Measurements from ENCODE around the gene MED8.
"Not testable (repeated sequence)": the region's sequence is repeated elsewhere in the genome, so short reads cannot be mapped to it uniquely, and the experiment has no call there.

The MED8 gene

DNA sequence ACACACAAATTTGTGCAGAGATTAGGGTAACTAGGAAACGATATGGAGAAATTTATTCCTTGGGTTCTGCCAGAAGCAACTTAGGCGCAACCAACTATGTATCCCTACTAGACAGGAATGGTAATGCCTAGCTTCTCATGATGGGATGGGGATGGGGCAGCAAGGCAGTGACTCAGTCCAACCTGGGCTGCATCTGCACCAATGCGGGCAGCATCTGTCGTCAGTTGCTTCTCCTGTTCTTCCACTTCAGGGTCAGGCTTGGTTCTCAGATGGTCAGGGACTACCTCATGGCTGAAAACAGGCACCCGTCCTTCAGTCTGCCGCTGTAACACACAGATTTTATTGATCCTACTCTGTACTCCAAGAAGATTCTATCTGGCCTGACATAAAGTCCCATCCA is 2.9 kb downstream of the MED8 start:
- in situ Hi-C loops (cut with MboI; ENCODE audit: low sequenced_read_pairs): no loop called here

GRCh38 chr1:43383449-43383848 is 6.2 kb downstream of the MED8 start:
- in situ Hi-C loops (cut with MboI; ENCODE audit: low sequenced_read_pairs): no loop called here

GRCh38 chr1:43382027-43382779 is 7.4 kb downstream of the MED8 start:
- in situ Hi-C loops (cut with MboI; ENCODE audit: low sequenced_read_pairs): no loop called here

GRCh38 chr1:43381612-43382011 is 8.0 kb downstream of the MED8 start:
- in situ Hi-C loops (cut with MboI; ENCODE audit: low sequenced_read_pairs): no loop called here

- in situ Hi-C loops (cut with MboI; ENCODE audit: low sequenced_read_pairs): no loop called here
Observed at GRCh38 chr1:43379476-43379875, 10.1 kb downstream of the MED8 start.

DNA sequence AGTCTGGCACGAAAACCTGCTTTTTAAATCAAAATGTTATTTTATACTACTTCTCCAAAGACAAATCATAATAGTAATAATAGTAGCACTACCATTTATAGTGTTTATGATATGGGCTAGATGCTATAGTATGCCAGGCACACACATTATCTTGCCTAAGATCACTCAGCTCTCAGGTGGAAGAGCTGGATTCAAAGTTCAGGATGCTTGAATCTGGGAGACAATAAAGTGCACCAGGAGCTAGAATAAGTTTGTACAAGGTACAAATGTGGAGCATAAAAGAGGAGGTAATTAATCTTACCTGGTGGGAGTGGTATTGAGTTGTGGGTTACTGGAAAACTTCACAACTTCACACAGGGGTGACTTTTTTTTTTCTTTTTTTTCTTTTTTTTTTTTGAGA is 11.8 kb downstream of the MED8 start:
- in situ Hi-C loops (cut with MboI; ENCODE audit: low sequenced_read_pairs): no loop called here

GRCh38 chr1:43376723-43377235 is 12.8 kb downstream of the MED8 start:
- in situ Hi-C loops (cut with MboI; ENCODE audit: low sequenced_read_pairs): no loop called here

- in situ Hi-C loops (cut with MboI; ENCODE audit: low sequenced_read_pairs): no loop called here
Observed at GRCh38 chr1:43373066-43373940, 16.3 kb downstream of the MED8 start.

DNA sequence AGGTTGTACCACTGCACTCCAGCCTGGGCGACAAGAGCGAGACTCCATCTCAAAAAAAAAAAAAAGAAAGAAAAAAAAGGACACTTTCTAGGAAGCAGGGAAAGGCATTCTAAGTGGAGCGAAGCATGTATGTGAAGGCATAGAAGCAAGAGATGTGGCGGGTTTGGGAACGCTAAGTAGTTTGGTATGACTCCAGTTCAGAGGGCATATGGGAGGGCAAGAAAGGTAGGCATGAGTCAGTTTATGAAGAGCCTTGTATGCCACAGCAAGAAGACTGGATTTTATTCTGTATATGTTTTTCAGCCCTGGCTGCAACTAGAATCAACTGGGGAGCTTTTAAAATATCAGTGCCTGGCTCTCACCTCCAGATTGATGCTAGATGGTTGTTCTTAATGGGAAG is 17.4 kb downstream of the MED8 start:
- in situ Hi-C loops (cut with MboI; ENCODE audit: low sequenced_read_pairs): no loop called here

DNA sequence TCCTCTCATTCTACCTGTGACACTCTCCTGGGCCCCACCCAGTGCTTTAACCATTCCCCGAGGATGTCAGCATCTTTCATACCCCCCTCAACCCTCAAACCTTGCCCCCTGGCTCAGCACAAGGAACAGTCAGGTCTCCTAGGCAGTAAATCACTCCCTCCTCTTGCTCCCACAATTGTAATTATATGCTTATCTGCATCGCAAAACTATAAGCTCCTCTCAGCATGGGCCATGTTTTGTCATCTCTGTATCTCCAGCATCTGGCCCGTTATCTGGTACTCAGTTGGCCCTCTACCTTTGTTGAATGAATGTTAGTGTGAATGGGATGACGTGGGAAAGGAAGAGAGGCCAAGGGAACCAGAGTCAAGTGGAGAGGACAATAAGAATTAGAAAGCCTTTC is 19.0 kb downstream of the MED8 start:
- in situ Hi-C loops (cut with MboI; ENCODE audit: low sequenced_read_pairs): no loop called here

- in situ Hi-C loops (cut with MboI; ENCODE audit: low sequenced_read_pairs): not testable (repeated sequence)
Observed at GRCh38 chr1:43369779-43370178, 19.8 kb downstream of the MED8 start.

- in situ Hi-C loops (cut with MboI; ENCODE audit: low sequenced_read_pairs): no loop called here
Observed at GRCh38 chr1:43368646-43369020, 21.0 kb downstream of the MED8 start.

DNA sequence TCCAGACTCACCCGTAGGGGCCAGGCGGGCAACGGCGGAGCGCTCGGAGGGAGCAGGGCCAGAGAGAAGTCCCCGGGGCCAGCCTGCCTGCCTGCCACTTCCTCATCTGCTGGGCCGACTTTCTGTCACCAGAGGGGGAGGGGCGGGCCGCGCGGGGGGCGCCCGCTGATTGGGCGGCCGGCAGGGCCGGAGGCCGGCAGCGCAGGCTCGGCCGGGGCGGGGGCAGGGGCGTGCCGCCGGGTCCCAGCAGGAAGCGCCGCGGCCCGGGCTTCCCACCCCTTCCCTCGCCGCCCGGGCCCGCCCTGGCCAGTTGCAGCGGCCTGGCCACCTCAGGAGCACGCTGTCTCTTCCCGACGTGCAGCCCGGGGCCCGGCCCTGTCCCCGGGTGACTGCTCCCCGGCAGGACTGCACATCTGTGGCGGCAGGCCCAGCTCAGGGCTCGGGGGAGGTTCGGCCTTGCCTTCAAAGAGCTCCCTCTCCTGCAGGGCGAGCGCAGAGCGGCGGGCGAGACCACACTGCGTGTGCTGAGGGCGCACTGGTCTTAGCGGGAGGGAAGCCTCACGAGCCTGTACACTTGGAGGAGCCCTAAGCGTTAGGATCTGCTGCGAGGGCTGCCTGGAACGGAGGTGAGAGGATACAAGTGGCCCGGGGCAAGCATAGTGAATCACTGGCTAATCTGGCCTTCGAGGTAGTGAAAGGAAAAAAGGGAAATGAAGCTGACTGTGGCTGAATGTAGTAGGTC is 21.5 kb downstream of the MED8 start, which contains the start of gene ELOVL1:
TSS of gene ELOVL1 (minus strand) at position 108 of the 742 bp plus-strand sequence. CDS start 2,402 bp downstream, outside the sequence.
- in situ Hi-C loops (cut with MboI; ENCODE audit: low sequenced_read_pairs): no loop called here

DNA sequence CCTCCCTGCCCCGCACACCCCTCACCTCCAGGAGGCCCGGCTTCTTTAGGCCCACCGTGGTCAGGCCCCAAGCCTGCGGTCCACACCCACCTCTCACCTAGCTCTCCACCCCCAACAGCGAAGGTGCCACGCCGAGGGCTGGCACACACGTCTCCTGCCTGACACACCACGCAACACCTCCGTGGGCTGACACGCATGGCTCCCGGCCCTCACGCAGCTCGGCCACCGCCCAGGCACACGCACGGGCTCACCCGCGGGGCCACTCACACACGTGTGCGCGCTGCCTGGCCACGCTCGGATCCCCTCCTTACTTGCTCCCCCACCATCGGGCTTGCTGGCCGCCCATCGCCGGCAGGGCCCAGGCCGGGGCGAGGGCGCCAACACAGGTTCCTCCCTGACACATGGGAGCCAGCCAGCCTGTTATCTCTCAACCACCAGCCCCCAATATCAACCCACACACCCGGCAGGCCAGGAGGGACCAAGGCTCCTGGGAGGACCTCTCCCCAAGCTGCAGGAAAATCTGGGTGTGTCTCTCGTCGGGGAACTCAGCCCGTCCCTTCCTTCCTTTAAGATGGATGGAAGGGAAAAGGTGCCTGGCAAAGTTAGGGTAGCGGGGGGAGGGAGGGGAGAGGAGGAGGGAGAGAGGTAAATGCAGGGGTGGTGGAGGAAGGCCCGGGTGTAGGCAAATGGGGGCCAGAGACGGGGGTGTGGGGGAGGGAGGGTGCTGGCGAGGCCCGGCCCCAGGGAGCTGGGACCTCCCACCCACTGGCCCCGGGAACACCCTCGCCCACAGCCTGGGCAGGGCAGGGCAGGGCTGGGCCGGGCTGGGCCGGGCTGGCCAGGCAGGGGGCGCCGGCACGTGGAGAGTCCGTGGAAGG is 22.3 kb downstream of the MED8 start:
- in situ Hi-C loops (cut with MboI; ENCODE audit: low sequenced_read_pairs): no loop called here

- in situ Hi-C loops (cut with MboI; ENCODE audit: low sequenced_read_pairs): no loop called here
Observed at GRCh38 chr1:43366601-43367025, 23.0 kb downstream of the MED8 start.

- in situ Hi-C loops (cut with MboI; ENCODE audit: low sequenced_read_pairs): no loop called here
Observed at GRCh38 chr1:43366179-43366578, 23.4 kb downstream of the MED8 start.

GRCh38 chr1:43365678-43366077 is 23.9 kb downstream of the MED8 start:
- in situ Hi-C loops (cut with MboI; ENCODE audit: low sequenced_read_pairs): no loop called here

DNA sequence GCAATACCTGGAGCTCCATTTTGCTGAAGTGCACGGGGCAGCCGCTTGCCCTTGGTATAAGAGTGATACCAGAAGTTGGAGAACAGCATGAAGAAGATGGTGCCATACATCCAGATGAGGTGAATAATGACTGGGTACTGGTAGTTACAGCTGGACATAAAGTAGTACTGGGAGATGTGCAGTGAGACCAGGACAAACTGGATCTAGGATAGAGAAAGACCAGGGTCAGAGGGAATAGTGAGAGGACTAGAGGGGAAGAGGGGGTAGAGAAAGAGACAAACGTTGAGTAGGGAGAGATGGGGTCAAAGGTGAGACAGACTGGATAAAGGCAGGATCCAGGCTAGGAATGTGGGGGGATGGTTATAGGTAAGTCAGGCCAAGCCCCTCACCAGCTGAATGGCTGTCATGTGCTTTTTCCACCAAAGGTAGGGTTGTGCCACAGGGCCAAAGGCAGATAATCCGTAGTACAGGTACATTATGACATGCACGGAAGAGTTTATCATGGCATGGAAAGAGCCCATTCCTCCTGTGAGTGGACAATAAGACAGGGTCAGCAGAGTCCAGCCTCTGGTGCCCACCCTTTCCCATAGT is 25.6 kb downstream of the MED8 start:
- in situ Hi-C loops (cut with MboI; ENCODE audit: low sequenced_read_pairs): no loop called here

DNA sequence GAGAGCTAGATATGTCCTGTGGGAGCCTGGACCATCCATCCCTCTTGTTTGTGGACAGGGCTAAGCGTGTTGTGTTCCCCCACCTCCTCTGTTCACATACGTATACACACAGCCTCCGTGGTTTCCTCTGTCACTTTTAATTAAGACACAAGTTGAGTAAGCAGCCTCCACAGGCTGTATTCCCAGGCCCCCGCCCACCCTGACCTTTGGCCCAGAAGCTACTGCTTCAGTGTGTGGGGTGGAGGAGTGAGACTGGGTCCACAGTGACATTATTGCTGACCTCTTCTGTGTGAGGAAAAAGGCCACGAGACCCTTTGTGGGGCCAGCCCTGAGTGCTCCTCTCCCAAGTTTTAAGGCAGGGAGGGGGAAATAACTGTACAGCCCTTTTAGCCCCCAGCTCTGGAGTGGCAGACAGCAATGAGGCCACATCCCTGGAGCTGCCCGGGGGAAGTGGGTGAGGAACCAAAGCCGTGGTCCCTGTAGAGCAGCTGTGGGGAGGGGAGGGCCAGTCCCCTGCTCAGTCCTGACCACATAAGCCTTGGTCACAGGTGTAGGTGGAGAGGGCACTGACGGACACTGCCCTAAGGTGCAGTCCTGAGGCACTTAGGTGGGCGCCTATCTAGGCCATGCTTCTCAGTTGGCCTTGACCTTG is 26.2 kb downstream of the MED8 start:
- in situ Hi-C loops (cut with MboI; ENCODE audit: low sequenced_read_pairs): no loop called here
